ENCODE data around the gene ASCC1. TPM values are rescaled to one million over a fixed set of nuclear protein-coding genes. Genes with fewer than 3 reads are reported as not detected.

Gene ASCC1
- 39.4 and 51.1 TPM in 2 replicates for total RNA-seq (2014; rRNA removed; shearing (Covaris generic))

GRCh38 chr10:72215611-72216549 lies at the start of gene ASCC1, which contains the start of gene ANAPC16:
Gene ASCC1, minus strand, starts transcription at chr10:72216276. Its CDS starts 2,978 bp downstream, at chr10:72213298.
Gene ANAPC16, plus strand, starts transcription at chr10:72216012. Its CDS starts 7,903 bp downstream, at chr10:72223915.
- Histone ChIP-seq H3K36me3 (peaks cover 8% of the 10 kb centered on the region; the same call in 1 of the 2 replicates), H3K4me1 (replicated peaks) (peaks cover 11% of the 10 kb centered on the region), H3K27ac (peak within 1 kb of the TSS; percentile 79), H3K4me3 (peak within 1 kb of the TSS; percentile 61), H3K9me3 (replicated peaks) (no peaks in the 10 kb centered on the region), H3K27me3 (replicated peaks) (no peaks in the 10 kb centered on the region)
- DNase-seq (ENCODE audit: low read depth in 1 of 2, low spot score in 2 of 2), result peak; percentile 92 to 98

GRCh38 chr10:72265508-72265907 lies 49.4 kb upstream of the ASCC1 start:
- no peaks in the 10 kb centered on the region for H3K36me3 ChIP-seq
- peaks cover 16% of the 10 kb centered on the region for H3K4me1 ChIP-seq (replicated peaks)
- no peak for DNase-seq (ENCODE audit: low read depth in 1 of 2, low spot score in 2 of 2)
- H3K27me3 ChIP-seq (replicated peaks), result no peaks in the 10 kb centered on the region
- H3K4me3 ChIP-seq, result no peak overlapping the region
- no peak overlapping the region for H3K27ac ChIP-seq
- H3K9me3 ChIP-seq (replicated peaks), result no peaks in the 10 kb centered on the region

- Histone ChIP-seq H3K4me3 (no peak overlapping the region), H3K27ac (no peak overlapping the region), H3K9me3 (replicated peaks) (no peaks in the 10 kb centered on the region), H3K27me3 (replicated peaks) (no peaks in the 10 kb centered on the region), H3K36me3 (no peaks in the 10 kb centered on the region), H3K4me1 (replicated peaks) (peaks cover 26% of the 10 kb centered on the region)
- DNase-seq (ENCODE audit: low read depth in 1 of 2, low spot score in 2 of 2), result no peak
Measured at GRCh38 chr10:72264536-72264935, 48.5 kb upstream of the ASCC1 start.

GRCh38 chr10:72263613-72264241 lies 47.7 kb upstream of the ASCC1 start:
- Histone ChIP-seq H3K9me3 (replicated peaks) (no peaks in the 10 kb centered on the region), H3K4me1 (replicated peaks) (peaks cover 34% of the 10 kb centered on the region), H3K4me3 (no peak overlapping the region), H3K27me3 (replicated peaks) (no peaks in the 10 kb centered on the region), H3K36me3 (no peaks in the 10 kb centered on the region), H3K27ac (no peak overlapping the region)
- no peak for DNase-seq (ENCODE audit: low read depth in 1 of 2, low spot score in 2 of 2)

GRCh38 chr10:72261784-72262404 lies 45.8 kb upstream of the ASCC1 start:
- H3K27ac ChIP-seq, result peak overlapping the region; percentile 83
- DNase-seq (ENCODE audit: low read depth in 1 of 2, low spot score in 2 of 2), result no peak
- no peaks in the 10 kb centered on the region for H3K9me3 ChIP-seq (replicated peaks)
- H3K4me1 ChIP-seq (replicated peaks), result peaks cover 40% of the 10 kb centered on the region
- peak overlapping the region; percentile 37; the same call in 1 of the 2 replicates for H3K4me3 ChIP-seq
- no peaks in the 10 kb centered on the region for H3K27me3 ChIP-seq (replicated peaks)
- H3K36me3 ChIP-seq, result no peaks in the 10 kb centered on the region

- no peaks in the 10 kb centered on the region for H3K36me3 ChIP-seq
- peaks cover 40% of the 10 kb centered on the region for H3K4me1 ChIP-seq (replicated peaks)
- H3K27me3 ChIP-seq (replicated peaks), result no peaks in the 10 kb centered on the region
- H3K27ac ChIP-seq, result peak overlapping the region; percentile 83
- no peaks in the 10 kb centered on the region for H3K9me3 ChIP-seq (replicated peaks)
- peak in 1 of 2 experiments; percentile 91 for DNase-seq (ENCODE audit: low read depth in 1 of 2, low spot score in 2 of 2)
- H3K4me3 ChIP-seq, result peak overlapping the region; percentile 37
Measured at GRCh38 chr10:72260976-72261783, 45.1 kb upstream of the ASCC1 start.

GRCh38 chr10:72260239-72260975 lies 44.3 kb upstream of the ASCC1 start:
- peak overlapping the region; percentile 83 for H3K27ac ChIP-seq
- peak; percentile 94 to 95 for DNase-seq (ENCODE audit: low read depth in 1 of 2, low spot score in 2 of 2)
- H3K27me3 ChIP-seq (replicated peaks), result no peaks in the 10 kb centered on the region
- H3K9me3 ChIP-seq (replicated peaks), result no peaks in the 10 kb centered on the region
- peak overlapping the region; percentile 37 for H3K4me3 ChIP-seq
- H3K36me3 ChIP-seq, result no peaks in the 10 kb centered on the region
- peaks cover 41% of the 10 kb centered on the region for H3K4me1 ChIP-seq (replicated peaks)

GRCh38 chr10:72259491-72260238 lies 43.6 kb upstream of the ASCC1 start:
- no peaks in the 10 kb centered on the region for H3K27me3 ChIP-seq (replicated peaks)
- H3K27ac ChIP-seq, result peak overlapping the region; percentile 83
- peak in 1 of 2 experiments; percentile 64 for DNase-seq (ENCODE audit: low read depth in 1 of 2, low spot score in 2 of 2)

GRCh38 chr10:72258617-72259016 lies 42.5 kb upstream of the ASCC1 start:
- H3K4me3 ChIP-seq, result no peak overlapping the region
- no peaks in the 10 kb centered on the region for H3K9me3 ChIP-seq (replicated peaks)
- DNase-seq (ENCODE audit: low read depth in 1 of 2, low spot score in 2 of 2), result no peak
- no peaks in the 10 kb centered on the region for H3K27me3 ChIP-seq (replicated peaks)
- H3K36me3 ChIP-seq, result peaks cover 3% of the 10 kb centered on the region; the same call in 1 of the 2 replicates
- H3K27ac ChIP-seq, result no peak overlapping the region
- peaks cover 50% of the 10 kb centered on the region for H3K4me1 ChIP-seq (replicated peaks)

More at GRCh38 chr10:72259491-72260238, 43.6 kb upstream of the ASCC1 start:
- Histone ChIP-seq H3K36me3 (peaks cover 3% of the 10 kb centered on the region; the same call in 1 of the 2 replicates), H3K9me3 (replicated peaks) (no peaks in the 10 kb centered on the region), H3K4me3 (no peak overlapping the region), H3K4me1 (replicated peaks) (peaks cover 49% of the 10 kb centered on the region)

GRCh38 chr10:72257051-72257892 lies 41.2 kb upstream of the ASCC1 start:
- Histone ChIP-seq H3K4me1 (replicated peaks) (peaks cover 50% of the 10 kb centered on the region), H3K36me3 (peaks cover 3% of the 10 kb centered on the region; the same call in 1 of the 2 replicates), H3K27me3 (replicated peaks) (no peaks in the 10 kb centered on the region), H3K9me3 (replicated peaks) (no peaks in the 10 kb centered on the region), H3K4me3 (no peak overlapping the region), H3K27ac (no peak overlapping the region)
- peak in 1 of 2 experiments; percentile 28 for DNase-seq (ENCODE audit: low read depth in 1 of 2, low spot score in 2 of 2)

- H3K27ac ChIP-seq, result no peak overlapping the region
- H3K4me3 ChIP-seq, result no peak overlapping the region
- no peak for DNase-seq (ENCODE audit: low read depth in 1 of 2, low spot score in 2 of 2)
- no peaks in the 10 kb centered on the region for H3K9me3 ChIP-seq (replicated peaks)
- H3K27me3 ChIP-seq (replicated peaks), result no peaks in the 10 kb centered on the region
- H3K36me3 ChIP-seq, result peaks cover 3% of the 10 kb centered on the region; the same call in 1 of the 2 replicates
- peaks cover 40% of the 10 kb centered on the region for H3K4me1 ChIP-seq (replicated peaks)
Measured at GRCh38 chr10:72255977-72256729, 40.1 kb upstream of the ASCC1 start.

All from SJSA1 (cell line).